IPS-18c (cell line): Measurements from ENCODE around the gene SRGAP2C.
"Not testable (repeated sequence)": the region's sequence is repeated elsewhere in the genome, so short reads cannot be mapped to it uniquely, and the experiment has no call there.

Source experiments
- H3K4me3 ChIP-seq: 2 replicates; pipeline ENCODE4 v1.7.0; 2013; ENCODE audit warnings: low read depth, mild to moderate bottlenecking, low read length, moderate library complexity; ENCODE audit not compliant: insufficient read depth
- H3K9me3 ChIP-seq: one replicate; pipeline ENCODE4 v1.6.1; 2013; ENCODE audit warnings: mild to moderate bottlenecking, low read length, moderate library complexity; ENCODE audit not compliant: control insufficient read depth, insufficient read depth

Gene SRGAP2C

GRCh38 chr1:121258134-121258533 lies 73.4 kb downstream of the SRGAP2C start:
- H3K9me3 ChIP-seq, H3K4me3 ChIP-seq: not testable (repeated sequence)

DNA sequence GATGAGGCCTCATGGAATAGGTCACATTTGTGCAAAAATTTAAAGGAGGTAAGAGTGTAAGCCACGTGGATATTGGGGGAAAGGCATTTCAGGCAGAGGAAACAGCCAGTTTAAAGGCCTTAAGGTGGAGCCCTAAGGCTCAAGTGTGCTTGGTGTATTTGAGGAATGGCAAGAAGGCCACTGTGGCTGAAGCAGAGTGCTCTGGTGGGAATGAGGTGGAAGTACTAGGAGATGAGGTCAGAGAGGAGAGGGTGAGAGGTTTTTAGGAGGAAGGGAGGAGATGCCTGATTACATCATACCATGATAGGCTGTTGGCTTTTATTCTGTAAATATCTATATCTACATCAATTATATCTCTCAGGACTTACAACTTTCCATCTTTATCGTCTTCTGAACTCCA lies 75.4 kb downstream of the SRGAP2C start:
- not testable (repeated sequence) for H3K4me3 ChIP-seq, H3K9me3 ChIP-seq

- not testable (repeated sequence) for H3K9me3 ChIP-seq, H3K4me3 ChIP-seq
These were observed 77.4 kb downstream of the SRGAP2C start for GRCh38 chr1:121262163-121262562.

DNA sequence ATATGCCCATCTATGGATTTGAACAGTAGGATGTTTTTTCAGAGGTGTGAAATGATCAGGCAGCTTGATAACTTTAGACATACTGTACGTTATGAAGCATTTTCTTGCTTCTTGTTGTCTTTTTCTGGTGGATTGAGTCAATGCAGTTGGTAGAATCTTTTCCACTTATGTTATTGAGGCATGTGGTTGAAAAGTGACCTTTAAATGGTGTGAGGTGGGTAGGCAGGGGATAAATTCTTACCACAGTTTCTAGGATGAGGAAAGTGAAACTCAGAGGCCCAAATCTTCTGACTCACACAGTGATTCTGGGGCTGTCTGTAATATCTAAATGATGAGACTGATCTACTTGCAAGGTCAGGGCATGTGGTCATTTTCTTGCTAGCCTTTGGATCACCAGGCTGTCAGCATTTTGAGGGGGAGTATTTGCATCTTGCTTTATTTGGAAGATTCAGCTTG lies 79.0 kb downstream of the SRGAP2C start:
- H3K9me3 ChIP-seq, H3K4me3 ChIP-seq: not testable (repeated sequence)

GRCh38 chr1:121267072-121267471 lies 82.3 kb downstream of the SRGAP2C start:
- H3K9me3 ChIP-seq, H3K4me3 ChIP-seq: not testable (repeated sequence)

GRCh38 chr1:121269309-121269708 lies 84.5 kb downstream of the SRGAP2C start:
- not testable (repeated sequence) for H3K9me3 ChIP-seq, H3K4me3 ChIP-seq

DNA sequence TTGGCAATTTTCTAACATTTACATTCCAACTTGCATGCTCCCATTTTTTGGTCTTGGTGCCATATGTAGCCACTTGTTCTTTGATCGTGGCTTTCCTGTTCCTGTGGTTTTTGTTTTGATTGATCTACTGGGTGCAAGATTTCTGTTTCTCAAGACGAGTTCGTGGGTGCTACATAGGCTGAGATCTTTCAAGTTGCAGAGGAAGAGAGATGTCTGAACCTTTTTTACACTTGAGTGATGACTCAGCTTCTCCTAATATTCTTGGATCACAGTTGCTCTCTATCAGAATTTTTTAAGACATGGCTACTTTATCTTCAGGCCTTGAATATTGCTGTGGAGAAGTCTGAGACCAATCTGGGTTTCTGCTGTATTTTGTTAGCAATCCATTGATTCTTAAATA lies 85.2 kb downstream of the SRGAP2C start:
- H3K9me3 ChIP-seq, H3K4me3 ChIP-seq: not testable (repeated sequence)

DNA sequence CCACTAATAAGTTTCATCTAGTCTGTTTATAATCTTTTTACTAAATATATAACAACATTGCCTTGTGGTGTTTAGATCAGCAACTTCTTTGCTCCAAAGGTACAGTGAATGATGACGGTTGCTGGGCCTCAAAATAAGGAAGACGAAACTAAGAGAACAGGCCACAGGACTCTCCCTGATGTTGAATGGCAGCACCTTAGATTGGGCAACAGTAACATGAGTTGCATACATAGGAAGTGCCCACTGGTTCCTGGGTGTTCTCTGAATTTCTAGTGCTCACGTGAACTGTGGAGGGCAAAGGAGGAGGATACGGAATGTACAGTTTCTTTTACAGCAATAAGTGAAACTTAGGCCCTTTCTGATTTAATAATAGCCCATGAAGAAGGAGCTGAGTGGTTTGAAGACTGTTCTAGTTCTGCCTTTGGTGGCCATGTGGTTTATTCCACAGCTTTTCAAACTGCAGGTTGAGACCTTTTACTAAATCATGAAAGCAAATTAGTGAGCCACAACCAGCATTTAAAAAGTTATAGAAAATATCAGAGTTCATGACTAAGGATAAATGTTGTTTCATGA lies 86.5 kb downstream of the SRGAP2C start:
- H3K9me3 ChIP-seq, H3K4me3 ChIP-seq: not testable (repeated sequence)

GRCh38 chr1:121275435-121275834 lies 90.7 kb downstream of the SRGAP2C start:
- H3K4me3 ChIP-seq, H3K9me3 ChIP-seq: not testable (repeated sequence)

GRCh38 chr1:121278202-121278601 lies 93.4 kb downstream of the SRGAP2C start:
- H3K4me3 ChIP-seq, H3K9me3 ChIP-seq: not testable (repeated sequence)

- not testable (repeated sequence) for H3K9me3 ChIP-seq, H3K4me3 ChIP-seq
These were observed 94.2 kb downstream of the SRGAP2C start for GRCh38 chr1:121278777-121279547.

DNA sequence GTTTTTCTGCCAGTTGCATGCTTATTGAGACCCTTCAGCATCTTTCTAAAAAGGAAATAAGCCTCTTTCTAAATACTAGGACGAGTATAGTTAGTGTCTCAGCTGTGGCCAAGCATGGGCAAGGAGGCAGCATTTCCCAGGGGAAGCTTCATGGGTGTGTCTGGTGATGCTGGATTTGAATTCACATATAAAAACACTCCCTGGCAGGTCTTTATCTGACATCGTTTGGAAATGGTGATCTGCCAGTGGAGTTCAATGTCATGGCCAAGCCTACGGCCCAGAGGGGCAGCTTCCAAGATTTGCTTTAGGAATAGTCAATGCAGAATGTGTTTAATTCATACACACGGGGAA lies 94.7 kb downstream of the SRGAP2C start:
- not testable (repeated sequence) for H3K4me3 ChIP-seq, H3K9me3 ChIP-seq

DNA sequence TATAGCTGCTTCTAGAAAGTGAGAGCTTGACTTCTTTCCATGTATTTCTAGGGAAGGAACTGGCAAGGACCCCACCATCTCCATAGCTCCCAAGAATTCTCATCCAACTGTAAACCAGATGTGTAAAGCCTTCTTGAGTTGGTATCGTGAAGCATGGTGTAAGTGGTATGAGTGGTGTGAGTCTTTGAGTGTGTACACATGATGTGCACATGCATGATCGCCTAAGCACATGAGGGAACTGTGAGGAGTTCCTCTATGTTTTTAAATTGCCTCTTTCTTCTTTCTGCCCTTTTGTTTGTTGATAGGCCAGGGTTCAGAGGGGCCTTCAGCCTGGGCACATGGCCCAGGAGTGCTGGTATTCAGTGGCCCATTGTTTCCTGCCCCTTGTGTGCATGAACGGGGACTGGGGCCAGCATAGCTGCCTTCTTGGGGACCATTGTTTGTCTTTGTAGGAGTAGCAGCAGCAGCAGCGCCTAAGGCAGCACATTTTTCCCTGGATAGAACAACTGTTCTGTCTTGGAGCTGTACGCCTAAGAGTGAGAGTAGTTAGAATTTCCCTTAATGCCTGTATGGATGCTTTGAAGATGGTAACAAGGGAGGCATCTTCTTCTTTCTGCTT lies 96.0 kb downstream of the SRGAP2C start:
- not testable (repeated sequence) for H3K9me3 ChIP-seq, H3K4me3 ChIP-seq

GRCh38 chr1:121281480-121281879 lies 96.7 kb downstream of the SRGAP2C start:
- H3K4me3 ChIP-seq, H3K9me3 ChIP-seq: not testable (repeated sequence)

DNA sequence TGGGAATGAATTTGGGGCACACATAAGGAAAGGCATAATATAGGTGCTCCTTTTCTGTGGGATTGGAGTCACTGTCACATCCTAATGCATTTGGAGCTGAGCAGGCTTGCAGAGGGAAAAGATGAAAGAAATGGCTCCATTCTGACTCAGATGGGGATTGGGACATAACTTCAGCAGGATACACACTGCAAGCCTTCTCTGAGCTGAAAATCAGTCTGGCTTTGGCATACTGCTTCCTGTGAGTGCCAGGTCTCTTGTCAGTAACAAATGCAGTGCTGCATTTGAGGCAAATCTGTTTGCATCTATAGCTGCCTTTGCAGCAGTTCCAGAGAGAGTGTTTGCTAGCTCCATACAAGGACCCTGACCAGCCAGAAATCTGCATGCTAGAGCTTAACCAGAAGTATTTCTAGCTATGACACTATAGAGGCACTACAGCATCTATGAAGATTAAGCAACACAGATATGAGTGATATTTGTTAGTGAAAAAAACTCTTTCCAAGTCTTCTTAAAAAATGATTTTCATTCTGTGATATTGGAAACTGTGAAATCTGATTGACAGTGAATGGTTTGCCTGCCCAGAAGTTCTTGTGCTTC lies 98.9 kb downstream of the SRGAP2C start:
- H3K4me3 ChIP-seq, H3K9me3 ChIP-seq: not testable (repeated sequence)

DNA sequence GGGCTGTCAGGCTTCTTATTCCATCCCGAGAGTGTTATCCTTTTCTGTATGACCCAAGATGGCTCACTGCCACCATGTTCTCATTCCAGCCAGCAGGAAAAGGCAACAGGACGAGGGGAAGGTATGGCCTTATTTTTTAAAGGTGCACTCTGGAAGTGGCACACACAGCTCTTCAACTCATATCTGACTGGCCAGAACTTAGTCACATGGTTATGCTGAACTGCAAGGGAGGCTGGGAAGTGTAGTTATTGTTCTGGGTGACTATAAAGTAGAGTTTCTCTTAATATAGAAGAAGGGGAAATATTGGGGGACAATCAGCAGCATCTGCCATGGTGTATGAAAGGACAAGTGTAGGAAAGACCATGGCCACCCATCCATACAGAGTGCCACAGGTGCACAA lies 107.8 kb downstream of the SRGAP2C start:
- H3K9me3 ChIP-seq, H3K4me3 ChIP-seq: not testable (repeated sequence)

GRCh38 chr1:121293263-121294204 lies 108.8 kb downstream of the SRGAP2C start:
- H3K4me3 ChIP-seq, H3K9me3 ChIP-seq: not testable (repeated sequence)
